Caco-2 (cell line): ENCODE results near the gene GPR180. TPM values are rescaled to one million over a fixed set of nuclear protein-coding genes. Genes with fewer than 3 reads are reported as not detected.

Source experiments
- BruUV-seq: library from RNA; stranded (reverse); fragments of 400-500 nt; replicated peaks from 2 replicates; lab custom pipeline; 2021; lab: Mats Ljungman, UMichigan
- CTCF ChIA-PET: fragments of 300-600 bp; sonication (Branson Sonifier 250); formaldehyde crosslinking; loops from one replicate; lab custom pipeline; 2022; ENCODE audit warnings: antibody characterized with exemption; lab: Charles Lee
- POLR2A ChIA-PET: fragments of 300-600 bp; sonication (Branson Sonifier 250); formaldehyde crosslinking; loops from one replicate; lab custom pipeline; 2022; ENCODE audit warnings: antibody characterized with exemption; lab: Charles Lee
- DNase-seq, 2 experiments: peaks; one replicate each; pipeline versions ENCODE4 v3.0.0 to v3.0.0-alpha.2; 2020 to 2022
- H3K27me3 ChIP-seq: replicated peaks from 2 replicates; pipeline ENCODE4 v1.6.0; 2011; ENCODE audit warnings: low read length; ENCODE audit not compliant: control insufficient read depth, insufficient read depth
- H3K36me3 ChIP-seq: 2 replicates; pipeline ENCODE4 v1.5.1; 2011; ENCODE audit warnings: low read length; ENCODE audit not compliant: control insufficient read depth, insufficient read depth
- H3K4me1 ChIP-seq: fragments of 250-450 bp; sonication (Bioruptor Pico); 2 replicates; pipeline ENCODE4 v1.5.1; 2020; ENCODE audit warnings: mild to moderate bottlenecking
- H3K4me3 ChIP-seq: 2 replicates; pipeline ENCODE4 v1.5.1; 2011; ENCODE audit warnings: low read depth, mild to moderate bottlenecking, control low read depth, low read length
- H3K9me3 ChIP-seq: fragments of 250-450 bp; sonication (Bioruptor Pico); 2 replicates; pipeline ENCODE4 v1.5.1; 2020; ENCODE audit warnings: mild to moderate bottlenecking, moderate library complexity
- H3K27ac Mint-ChIP-seq: one replicate; pipeline ENCODE4 v1.8.0; 2022; ENCODE audit warnings: mixed read lengths; ENCODE audit not compliant: unreplicated experiment
- H3K27me3 Mint-ChIP-seq: one replicate; pipeline ENCODE4 v1.8.0; 2022; ENCODE audit warnings: mixed read lengths; ENCODE audit not compliant: insufficient read depth, unreplicated experiment
- H3K36me3 Mint-ChIP-seq: one replicate; pipeline ENCODE4 v1.8.0; 2022; ENCODE audit warnings: mild to moderate bottlenecking, mixed read lengths; ENCODE audit not compliant: insufficient read depth, unreplicated experiment
- H3K4me1 Mint-ChIP-seq: one replicate; pipeline ENCODE4 v1.8.0; 2022; ENCODE audit warnings: low read depth, mixed read lengths; ENCODE audit not compliant: unreplicated experiment
- H3K4me3 Mint-ChIP-seq: one replicate; pipeline ENCODE4 v1.8.0; 2022; ENCODE audit warnings: mild to moderate bottlenecking, moderate library complexity, mixed read lengths; ENCODE audit not compliant: unreplicated experiment
- H3K9me3 Mint-ChIP-seq: one replicate; pipeline ENCODE4 v1.8.0; 2022; ENCODE audit warnings: mixed read lengths; ENCODE audit not compliant: unreplicated experiment
- CTCF ChIP-seq, 2 experiments: fragments of 200-600 bp in 1 of 2; IDR thresholded peaks; 1 replicate in 1 of 2; 2 replicates in 1 of 2; pipeline versions ENCODE4 v1.5.1 to v1.8.0; 2011 to 2022; ENCODE audit warnings: antibody characterized with exemption in 1 of 2, control low read depth in 1 of 2, inconsistent platforms in 1 of 2, low read depth in 1 of 2, low read length in 1 of 2, mild to moderate bottlenecking in 1 of 2, moderate library complexity in 1 of 2; ENCODE audit not compliant: insufficient read depth in 1 of 2, severe bottlenecking in 1 of 2, unreplicated experiment in 1 of 2
- intact Hi-C: fragments of 100-400 bp; cut with micrococcal nuclease; formaldehyde crosslinking; loops from one replicate; pipeline ENCODE4 v1.10.0; 2022; ENCODE audit not compliant: unreplicated experiment
- total RNA-seq: library from RNA; stranded (reverse); gene quantifications from 2 replicates; pipeline ENCODE4 v1.2.3, GENCODE V29; 2022

The GPR180 gene
- total RNA-seq, 1 experiment from 2014 or later = 6.4 TPM

GRCh38 chr13:94556041-94556440, 45.6 kb upstream of the GPR180 start:
- H3K4me3 ChIP-seq = no peak overlapping the region
- H3K27me3 Mint-ChIP-seq = no peaks in the 10 kb centered on the region
- no peaks in the 10 kb centered on the region for H3K4me1 ChIP-seq
- TF ChIP-seq CTCF (IDR thresholded peaks at IDR 0.05; ENCODE audit: insufficient read depth in 1 of 2, low read depth in 1 of 2, low read length in 1 of 2, severe bottlenecking in 1 of 2, unreplicated experiment in 1 of 2) = no peak
- no peak overlapping the region for H3K27ac Mint-ChIP-seq
- no peaks in the 10 kb centered on the region for H3K27me3 ChIP-seq
- H3K4me3 Mint-ChIP-seq = no peak overlapping the region
- ChIA-PET POLR2A (no interaction called here), CTCF (no interaction called here)
- BruUV-seq = no TSS peak
- no peaks in the 10 kb centered on the region for H3K9me3 Mint-ChIP-seq
- no peaks in the 10 kb centered on the region for H3K9me3 ChIP-seq
- DNase-seq = no peak
- intact Hi-C loops = no loop called here
- H3K4me1 Mint-ChIP-seq = peaks cover 5% of the 10 kb centered on the region
- no peaks in the 10 kb centered on the region for H3K36me3 ChIP-seq
- H3K36me3 Mint-ChIP-seq = no peaks in the 10 kb centered on the region

GRCh38 chr13:94556621-94557020, 45.0 kb upstream of the GPR180 start:
- Histone ChIP-seq H3K9me3 (no peaks in the 10 kb centered on the region), H3K4me3 (no peak overlapping the region), H3K4me1 (no peaks in the 10 kb centered on the region), H3K36me3 (no peaks in the 10 kb centered on the region), H3K27me3 (no peaks in the 10 kb centered on the region)
- TF ChIP-seq CTCF (IDR thresholded peaks at IDR 0.05; ENCODE audit: insufficient read depth in 1 of 2, low read depth in 1 of 2, low read length in 1 of 2, severe bottlenecking in 1 of 2, unreplicated experiment in 1 of 2) = no peak
- Mint-ChIP-seq H3K36me3 (no peaks in the 10 kb centered on the region), H3K9me3 (no peaks in the 10 kb centered on the region), H3K27me3 (no peaks in the 10 kb centered on the region), H3K4me3 (no peak overlapping the region), H3K27ac (no peak overlapping the region), H3K4me1 (no peaks in the 10 kb centered on the region)
- POLR2A ChIA-PET = no interaction called here
- no peak for DNase-seq
- BruUV-seq = no TSS peak
- intact Hi-C loops = no loop called here
- CTCF ChIA-PET = interaction anchor here (0.6 kb wide), 1 partner anchor 20 kb away, joined by 3 read pairs; no protein-coding TSS in a partner anchor

- Mint-ChIP-seq H3K4me1 (no peaks in the 10 kb centered on the region), H3K27ac (no peak overlapping the region), H3K27me3 (no peaks in the 10 kb centered on the region), H3K4me3 (no peak overlapping the region), H3K36me3 (peaks cover 5% of the 10 kb centered on the region), H3K9me3 (no peaks in the 10 kb centered on the region)
- Histone ChIP-seq H3K4me3 (no peak overlapping the region), H3K27me3 (no peaks in the 10 kb centered on the region), H3K4me1 (no peaks in the 10 kb centered on the region), H3K9me3 (no peaks in the 10 kb centered on the region), H3K36me3 (no peaks in the 10 kb centered on the region)
- BruUV-seq = no TSS peak
- ChIA-PET CTCF (no interaction called here), POLR2A (no interaction called here)
- no peak for DNase-seq
- no peak for TF ChIP-seq CTCF (IDR thresholded peaks at IDR 0.05; ENCODE audit: insufficient read depth in 1 of 2, low read depth in 1 of 2, low read length in 1 of 2, severe bottlenecking in 1 of 2, unreplicated experiment in 1 of 2)
- intact Hi-C loops = no loop called here
Measured at GRCh38 chr13:94557684-94558235, 43.9 kb upstream of the GPR180 start.
